NB4 (cell line): ENCODE data around the gene FAM131A.

Source experiments
- CTCF ChIP-seq: IDR thresholded peaks from one replicate; pipeline ENCODE4 v1.5.1; 2012; ENCODE audit warnings: low read depth, low read length
- MAX ChIP-seq: IDR thresholded peaks from 2 replicates; pipeline ENCODE4 v1.6.1; 2011; ENCODE audit warnings: low read depth, low read length
- MYC ChIP-seq: IDR thresholded peaks from 2 replicates; pipeline ENCODE4 v1.6.1; 2011; ENCODE audit warnings: low read depth, low read length
- POLR2A ChIP-seq: IDR thresholded peaks from 2 replicates; pipeline ENCODE4 v1.6.1; 2011; ENCODE audit warnings: mild to moderate bottlenecking; ENCODE audit not compliant: insufficient read length; ENCODE audit errors: extremely low read depth

GRCh38 chr3:184361532-184361931 is 24.1 kb downstream of the FAM131A start, which contains the start of the genes CLCN2 and POLR2H:
- TF ChIP-seq CTCF (no peak), POLR2A (peak; percentile 63), MAX (peak; percentile 82), MYC (peak; percentile 73)
